Fibroblast of lung (primary cell): ENCODE results near the gene CTBP1. TPM values are rescaled to one million over a fixed set of nuclear protein-coding genes. Genes with fewer than 3 reads are reported as not detected.

Experiments
- DNase-seq, 2 donors: peaks; one replicate each; pipeline versions ENCODE4 v3.0.0 to v3.0.0-alpha.2; 2010; ENCODE audit warnings: low read depth in 2 of 2
- H2AFZ ChIP-seq: 2 replicates; pipeline ENCODE4 v1.5.1; 2012; ENCODE audit warnings: low read length, control low read depth, inconsistent platforms
- H3K27ac ChIP-seq: 2 replicates; pipeline ENCODE4 v1.5.1; 2011; ENCODE audit warnings: low read length, control low read depth; ENCODE audit not compliant: insufficient read depth
- H3K27me3 ChIP-seq: 2 replicates; pipeline ENCODE4 v1.5.1; 2011; ENCODE audit warnings: mild to moderate bottlenecking, low read length; ENCODE audit not compliant: control insufficient read depth, insufficient read depth
- H3K36me3 ChIP-seq: 2 replicates; pipeline ENCODE4 v1.5.1; 2011; ENCODE audit warnings: low read length; ENCODE audit not compliant: control insufficient read depth, insufficient read depth
- H3K4me1 ChIP-seq: 2 replicates; pipeline ENCODE4 v1.5.1; 2011; ENCODE audit warnings: low read length; ENCODE audit not compliant: control insufficient read depth, insufficient read depth; ENCODE audit errors: extremely low read depth
- H3K4me2 ChIP-seq: 2 replicates; pipeline ENCODE4 v1.5.1; 2011; ENCODE audit warnings: low read length, control low read depth; ENCODE audit not compliant: insufficient read depth; ENCODE audit errors: extremely low read depth
- H3K4me3 ChIP-seq, 4 experiments: fragments of 200-600 bp in 1 of 4; sonication (generic) in 1 of 4; replicated peaks in 1 of 4; 2 replicates each; pipeline ENCODE4 v1.5.1; 2011 to 2016; ENCODE audit warnings: low read length in 4 of 4, low read depth in 3 of 4, mild to moderate bottlenecking in 3 of 4, control low read depth in 2 of 4, inconsistent platforms in 1 of 4, mixed read lengths in 1 of 4; ENCODE audit not compliant: insufficient read depth in 1 of 4; ENCODE audit errors: control extremely low read depth in 1 of 4
- H3K79me2 ChIP-seq: 2 replicates; pipeline ENCODE4 v1.5.1; 2012; ENCODE audit warnings: mild to moderate bottlenecking, low read length, inconsistent platforms; ENCODE audit not compliant: control insufficient read depth, insufficient read depth
- H3K9ac ChIP-seq: 2 replicates; pipeline ENCODE4 v1.5.1; 2011; ENCODE audit warnings: mild to moderate bottlenecking, low read length, control low read depth; ENCODE audit not compliant: insufficient read depth
- H3K9me3 ChIP-seq: 2 replicates; pipeline ENCODE4 v1.5.1; 2012; ENCODE audit warnings: low read depth, low read length; ENCODE audit not compliant: control insufficient read depth, insufficient read depth
- H4K20me1 ChIP-seq: 2 replicates; pipeline ENCODE4 v1.5.1; 2011; ENCODE audit warnings: low read length; ENCODE audit not compliant: control insufficient read depth, insufficient read depth; ENCODE audit errors: extremely low read depth
- CTCF ChIP-seq, 2 donors: IDR thresholded peaks in 1 of 2; conservative IDR thresholded peaks in 1 of 2; 1 replicate in 1 of 2; 2 replicates in 1 of 2; pipeline ENCODE4 v1.5.1; 2011 to 2012; ENCODE audit warnings: low read length in 2 of 2, control low read depth in 1 of 2, inconsistent platforms in 1 of 2, low read depth in 1 of 2, mild to moderate bottlenecking in 1 of 2
- EZH2 ChIP-seq: IDR thresholded peaks from 2 replicates; pipeline ENCODE4 v1.5.1; 2012; ENCODE audit warnings: low read length, control low read depth, mild to moderate bottlenecking; ENCODE audit errors: missing control alignments
- polyA plus RNA-seq, 2 donors: library from polyadenylated mRNA; depleted of rRNA in 1 of 2; stranded (reverse) in 1 of 2; unstranded in 1 of 2; fragments of >200 nt; gene quantifications; 2 replicates each; pipeline ENCODE4 v1.2.1, GENCODE V29; 2011 to 2012; ENCODE audit warnings: missing spikeins in 1 of 2
- total RNA-seq: library from RNA; depleted of rRNA; stranded (reverse); fragments of >200 nt; gene quantifications from 2 replicates; pipeline ENCODE4 v1.2.1, GENCODE V29; 2014

Gene CTBP1
- total and polyA plus RNA-seq, 2 donors (not counting 1 experiment from before 2014, with no cell fraction given): 78.2 to 249 TPM

GRCh38 chr4:1210971-1211370 lies 38.0 kb downstream of the CTBP1 start:
- Histone ChIP-seq H3K4me3 (no peak overlapping the region), H3K9me3 (no peaks in the 10 kb centered on the region), H4K20me1 (no peaks in the 10 kb centered on the region), H3K27me3 (no peaks in the 10 kb centered on the region), H3K79me2 (no peaks in the 10 kb centered on the region), H3K9ac (no peak overlapping the region), H2AFZ (no peak overlapping the region), H3K4me1 (peaks cover 42% of the 10 kb centered on the region), H3K27ac (no peak overlapping the region), H3K4me2 (no peak overlapping the region), H3K36me3 (peaks cover 37% of the 10 kb centered on the region)
- no peak for DNase-seq
- TF ChIP-seq EZH2 (no peak), CTCF (conservative IDR thresholded peaks at IDR 0.05 in 1 of 2, IDR thresholded peaks at IDR 0.05 in 1 of 2; ENCODE audit: low read depth in 1 of 2, low read length in 2 of 2) (no peak)

GRCh38 chr4:1210241-1210841 lies 38.6 kb downstream of the CTBP1 start:
- peak overlapping the region; percentile 68 for H3K27ac ChIP-seq
- no peak overlapping the region for H3K4me3 ChIP-seq
- H3K36me3 ChIP-seq: peaks cover 33% of the 10 kb centered on the region
- no peaks in the 10 kb centered on the region for H4K20me1 ChIP-seq
- no peak overlapping the region for H2AFZ ChIP-seq
- no peaks in the 10 kb centered on the region for H3K79me2 ChIP-seq
- no peaks in the 10 kb centered on the region for H3K9me3 ChIP-seq
- H3K4me1 ChIP-seq: peaks cover 39% of the 10 kb centered on the region
- no peak overlapping the region for H3K9ac ChIP-seq
- TF ChIP-seq CTCF (conservative IDR thresholded peaks at IDR 0.05 in 1 of 2, IDR thresholded peaks at IDR 0.05 in 1 of 2; ENCODE audit: low read depth in 1 of 2, low read length in 2 of 2) (no peak), EZH2 (no peak)
- H3K27me3 ChIP-seq: no peaks in the 10 kb centered on the region
- peak overlapping the region; percentile 17 for H3K4me2 ChIP-seq
- no peak for DNase-seq

GRCh38 chr4:1209821-1210220 lies 39.1 kb downstream of the CTBP1 start:
- H4K20me1 ChIP-seq: no peaks in the 10 kb centered on the region
- no peaks in the 10 kb centered on the region for H3K27me3 ChIP-seq
- DNase-seq: peak; percentile 84 to 94
- peaks cover 37% of the 10 kb centered on the region for H3K4me1 ChIP-seq
- H3K79me2 ChIP-seq: no peaks in the 10 kb centered on the region
- H3K4me3 ChIP-seq: peak overlapping the region in 2 of 4 experiments; percentile 10
- H3K36me3 ChIP-seq: peaks cover 33% of the 10 kb centered on the region
- H2AFZ ChIP-seq: no peak overlapping the region
- H3K27ac ChIP-seq: peak overlapping the region; percentile 68
- TF ChIP-seq CTCF (conservative IDR thresholded peaks at IDR 0.05 in 1 of 2, IDR thresholded peaks at IDR 0.05 in 1 of 2; ENCODE audit: low read depth in 1 of 2, low read length in 2 of 2) (no peak), EZH2 (no peak)
- peak overlapping the region; percentile 68 for H3K4me2 ChIP-seq
- H3K9ac ChIP-seq: peak overlapping the region; percentile 23
- H3K9me3 ChIP-seq: no peaks in the 10 kb centered on the region
